IMR-90 (cell line): ENCODE results near the gene CD151. TPM values are rescaled to one million over a fixed set of nuclear protein-coding genes. Genes with fewer than 3 reads are reported as not detected.

ENCODE experiments used
- ATAC-seq: fragments of 200-7000 bp; cut with Tn5 transposase; 2 replicates; pipeline ENCODE4 v1.9.1; 2020; ENCODE audit warnings: low read depth, mild to moderate bottlenecking, moderate library complexity
- BruUV-seq: library from RNA; stranded (reverse); fragments of 400-500 nt; replicated peaks from 2 replicates; lab custom pipeline; 2021; lab: Mats Ljungman, UMichigan
- CTCF ChIA-PET: fragments of 300-600 bp; formaldehyde crosslinking; extraction: SDS; loops from one replicate; lab custom pipeline; 2021; ENCODE audit warnings: antibody characterized with exemption; lab: Yijun Ruan, JAX
- POLR2A ChIA-PET: fragments of 300-600 bp; sonication (Branson Sonifier 250); formaldehyde crosslinking; loops from one replicate; lab custom pipeline; 2022; ENCODE audit warnings: antibody characterized with exemption; ENCODE audit not compliant: unreplicated experiment; lab: Charles Lee
- DNase-seq: peaks from one replicate; pipeline ENCODE4 v3.0.0; 2013
- H2AFZ ChIP-seq: replicated peaks from 2 replicates; pipeline ENCODE3; 2013; ENCODE audit warnings: low read length, mild to moderate bottlenecking; ENCODE audit not compliant: poor library complexity
- H2AK5ac ChIP-seq: 2 replicates; pipeline ENCODE4 v1.6.1; 2013; ENCODE audit warnings: low read depth, low read length, inconsistent platforms
- H2AK9ac ChIP-seq: replicated peaks from 2 replicates; pipeline ENCODE3; 2013; ENCODE audit warnings: mild to moderate bottlenecking, low read depth, low read length, moderate library complexity; ENCODE audit not compliant: poor library complexity
- H2BK120ac ChIP-seq: 2 replicates; pipeline ENCODE4 v1.6.1; 2013; ENCODE audit warnings: low read depth, low read length, inconsistent platforms
- H2BK15ac ChIP-seq: 3 replicates; pipeline ENCODE4 v1.6.1; 2013; ENCODE audit warnings: low read depth, low read length, inconsistent platforms
- H2BK20ac ChIP-seq: 2 replicates; pipeline ENCODE4 v1.6.1; 2013; ENCODE audit warnings: low read depth, mild to moderate bottlenecking, inconsistent platforms, low read length, moderate library complexity
- H2BK5ac ChIP-seq: 2 replicates; pipeline ENCODE4 v1.6.1; 2013; ENCODE audit warnings: mild to moderate bottlenecking, low read depth, low read length, inconsistent platforms; ENCODE audit not compliant: poor library complexity, severe bottlenecking
- H3K14ac ChIP-seq: replicated peaks from 2 replicates; pipeline ENCODE4 v1.6.1; 2013; ENCODE audit warnings: low read depth, low read length, inconsistent platforms
- H3K18ac ChIP-seq: 2 replicates; pipeline ENCODE4 v1.6.1; 2013; ENCODE audit warnings: low read depth, low read length, control low read depth
- H3K23ac ChIP-seq: 2 replicates; pipeline ENCODE4 v1.6.1; 2013; ENCODE audit warnings: low read depth, low read length, inconsistent platforms
- H3K27ac ChIP-seq: 2 replicates; pipeline ENCODE4 v1.5.1; 2013; ENCODE audit warnings: mild to moderate bottlenecking, control low read depth, low read length; ENCODE audit not compliant: insufficient read depth
- H3K27me3 ChIP-seq: 2 replicates; pipeline ENCODE4 v1.6.1; 2013; ENCODE audit warnings: low read length; ENCODE audit not compliant: control insufficient read depth, insufficient read depth
- H3K36me3 ChIP-seq: 2 replicates; pipeline ENCODE4 v1.6.1; 2013; ENCODE audit warnings: low read length, mixed read lengths; ENCODE audit not compliant: control insufficient read depth, insufficient read depth
- H3K4ac ChIP-seq: 2 replicates; pipeline ENCODE4 v1.6.1; 2013; ENCODE audit warnings: low read depth, low read length, inconsistent platforms
- H3K4me1 ChIP-seq: 2 replicates; pipeline ENCODE4 v1.6.1; 2013; ENCODE audit warnings: low read length, mixed read lengths; ENCODE audit not compliant: control insufficient read depth, insufficient read depth
- H3K4me2 ChIP-seq: 2 replicates; pipeline ENCODE4 v1.6.1; 2013; ENCODE audit warnings: low read depth, mild to moderate bottlenecking, control low read depth, low read length, moderate library complexity
- H3K4me3 ChIP-seq: 2 replicates; pipeline ENCODE4 v1.5.1; 2013; ENCODE audit warnings: low read depth, mild to moderate bottlenecking, control low read depth, low read length, moderate library complexity; ENCODE audit not compliant: insufficient read depth
- H3K56ac ChIP-seq: 2 replicates; pipeline ENCODE4 v1.6.1; 2013; ENCODE audit warnings: low read length, inconsistent platforms; ENCODE audit not compliant: insufficient read depth; ENCODE audit errors: extremely low read depth
- H3K79me1 ChIP-seq, 2 experiments: 2 replicates each; pipeline ENCODE4 v1.6.1; 2013; ENCODE audit warnings: low read length in 2 of 2, inconsistent platforms in 1 of 2, low read depth in 1 of 2
- H3K9ac ChIP-seq: 2 replicates; pipeline ENCODE4 v1.6.1; 2013; ENCODE audit warnings: low read depth, low read length, control low read depth
- H3K9me1 ChIP-seq: 2 replicates; pipeline ENCODE4 v1.6.1; 2013; ENCODE audit warnings: low read length, inconsistent platforms; ENCODE audit not compliant: insufficient read depth
- H3K9me3 ChIP-seq: 2 replicates; pipeline ENCODE4 v1.6.1; 2013; ENCODE audit warnings: low read length; ENCODE audit not compliant: control insufficient read depth, insufficient read depth
- H4K20me1 ChIP-seq: 2 replicates; pipeline ENCODE4 v1.6.1; 2013; ENCODE audit warnings: low read length, inconsistent platforms; ENCODE audit not compliant: insufficient read depth
- H4K5ac ChIP-seq: 2 replicates; pipeline ENCODE4 v1.6.1; 2013; ENCODE audit warnings: mild to moderate bottlenecking, low read depth, low read length, control low read depth
- H4K8ac ChIP-seq, 2 experiments: 2 replicates each; pipeline ENCODE4 v1.6.1; 2013; ENCODE audit warnings: low read depth in 2 of 2, low read length in 2 of 2, control low read depth in 1 of 2, inconsistent platforms in 1 of 2
- H4K91ac ChIP-seq: 2 replicates; pipeline ENCODE4 v1.6.1; 2013; ENCODE audit warnings: low read depth, low read length, inconsistent platforms; ENCODE audit not compliant: insufficient read depth
- BHLHE40 ChIP-seq: fragments of 150-350 bp; IDR thresholded peaks from 2 replicates; pipeline ENCODE4 v1.6.1; 2016; ENCODE audit warnings: mild to moderate bottlenecking, low read depth, low read length
- CEBPB ChIP-seq: IDR thresholded peaks from 2 replicates; pipeline ENCODE4 v1.6.1; 2012; ENCODE audit warnings: low read depth, low read length, improper control_type of control experiment
- FOS ChIP-seq: fragments of 150-350 bp; IDR thresholded peaks from 2 replicates; pipeline ENCODE4 v1.6.1; 2016; ENCODE audit warnings: low read depth, low read length
- MAZ ChIP-seq: IDR thresholded peaks from 2 replicates; pipeline ENCODE4 v1.6.1; 2012; ENCODE audit warnings: low read depth, mild to moderate bottlenecking, low read length, improper control_type of control experiment, moderate library complexity, borderline replicate concordance
- MXI1 ChIP-seq: IDR thresholded peaks from 2 replicates; pipeline ENCODE4 v1.6.1; 2012; ENCODE audit warnings: low read depth, mild to moderate bottlenecking, low read length, moderate library complexity, borderline replicate concordance
- RAD21 ChIP-seq: IDR thresholded peaks from 2 replicates; pipeline ENCODE4 v1.6.1; 2012; ENCODE audit warnings: low read length, improper control_type of control experiment
- WGBS, 2 experiments: methylation state at CpG; one replicate each; pipeline versions ENCODE4 v1.1.5 to v1.1.7; 2013; ENCODE audit warnings: missing lambda C conversion rate in 2 of 2; ENCODE audit not compliant: insufficient read length in 1 of 2; ENCODE audit errors: extremely low coverage in 2 of 2; 5-methylcytosine and 5-hydroxymethylcytosine counted together
- dilution Hi-C: fragments of 300-500 bp; cut with HindIII; formaldehyde crosslinking; loops from one replicate; pipeline ENCODE4 v1.14.3; 2018; ENCODE audit warnings: low sequenced_read_pairs; ENCODE audit not compliant: unreplicated experiment
- in situ Hi-C: fragments of 300-500 bp; cut with MboI; formaldehyde crosslinking; loops from 3 replicates; pipeline ENCODE4 v1.14.3; 2019; ENCODE audit warnings: low sequenced_read_pairs, inconsistent platforms, mixed read lengths
- intact Hi-C: fragments of 100-400 bp; cut with micrococcal nuclease; formaldehyde crosslinking; loops from 2 replicates; pipeline ENCODE4 v1.10.0; 2022
- polyA plus RNA-seq, 3 experiments: library from polyadenylated mRNA; depleted of rRNA; stranded (reverse); fragments of >200 nt; gene quantifications; 2 replicates each; pipeline ENCODE4 v1.2.3, GENCODE V29; 2012; ENCODE audit warnings: low replicate concordance in 1 of 3
- total RNA-seq: library from RNA; depleted of rRNA; stranded (reverse); fragments of >200 nt; gene quantifications from 2 replicates; pipeline ENCODE4 v1.2.3, GENCODE V29; 2012

The CD151 gene
- total and polyA plus RNA-seq, 2 of the 4 experiments (the other 2 are of a cell fraction), result 1,150 to 1,267 TPM

DNA sequence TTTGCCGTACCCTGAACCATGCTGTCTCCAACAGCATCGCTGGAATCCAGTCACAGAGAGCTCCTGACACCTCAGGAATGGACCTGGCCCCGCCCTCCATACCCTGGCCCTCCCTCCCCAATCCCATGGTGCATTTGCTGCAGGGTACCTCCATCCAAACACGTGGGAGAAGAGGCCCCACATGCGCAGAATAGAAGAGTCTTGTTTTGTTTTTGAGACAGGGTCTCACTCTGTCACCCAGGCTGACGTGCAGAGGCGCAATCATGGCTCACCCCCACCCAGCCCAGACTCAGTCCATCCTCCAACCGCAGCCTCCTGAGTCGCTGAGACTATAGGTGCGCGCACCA lies 16.3 kb upstream of the CD151 start (continued):
- no peak for TF ChIP-seq FOS
- TF ChIP-seq RAD21, result no peak
- TF ChIP-seq CEBPB, result no peak

DNA sequence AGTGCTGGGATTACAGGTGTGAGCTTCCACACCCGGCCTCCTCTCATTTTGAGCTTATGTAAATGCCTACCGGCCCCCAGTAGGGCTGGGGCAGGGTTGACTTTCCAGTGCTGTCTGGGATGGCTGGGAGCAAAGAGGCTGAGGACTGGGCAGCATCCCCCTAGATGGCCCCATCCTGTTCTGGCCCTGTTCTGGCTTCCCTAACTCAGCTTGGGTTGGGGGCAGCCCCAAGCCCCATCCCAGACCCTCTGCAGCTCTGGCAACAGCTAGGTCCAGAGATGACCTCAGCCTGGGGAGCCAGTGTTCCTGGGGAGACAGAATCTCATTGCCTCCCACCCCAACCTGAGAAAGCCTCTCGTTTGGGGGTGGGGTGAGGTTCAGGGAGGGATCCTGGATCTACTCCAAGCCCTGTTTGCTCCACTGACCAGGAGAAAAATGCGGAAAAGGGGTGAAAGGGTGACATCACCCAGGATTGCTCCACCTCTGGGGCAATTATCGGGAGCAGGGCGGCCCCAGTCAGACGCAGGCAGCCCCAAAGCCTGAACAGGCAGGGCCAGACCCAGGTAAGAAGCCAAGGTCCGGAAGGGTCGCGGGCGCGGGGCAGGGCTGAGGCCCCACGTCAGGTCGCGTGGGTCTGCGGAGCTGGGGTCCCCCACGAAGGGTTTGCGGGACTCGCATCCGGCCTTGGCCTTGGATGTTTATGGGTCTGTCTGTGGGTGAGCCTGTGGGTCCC lies 14.2 kb upstream of the CD151 start, which contains the start of gene PNPLA2:
Gene PNPLA2 (plus strand): TSS at position 519 of the 733 bp plus-strand sequence. CDS start 805 bp downstream, outside the sequence.
- CTCF ChIA-PET, result no interaction called here
- H3K56ac ChIP-seq, result no peak within 1 kb of the TSS
- peak within 1 kb of the TSS; percentile 43; the same call in 1 of the 2 replicates for H2AK5ac ChIP-seq
- peak within 1 kb of the TSS; percentile 24; the same call in 1 of the 2 replicates for H3K18ac ChIP-seq
- H3K79me1 ChIP-seq, result peaks cover 22 to 32% of the 10 kb centered on the region in 2 experiments
- intact Hi-C loops (no loop called here), dilution Hi-C loops (no loop called here), in situ Hi-C loops (no loop called here)
- H4K5ac ChIP-seq, result peak within 1 kb of the TSS; percentile 62
- H3K9me3 ChIP-seq, result no peaks in the 10 kb centered on the region
- peak within 1 kb of the TSS; percentile 87 for H3K4me3 ChIP-seq
- no TSS peak for BruUV-seq
- H4K91ac ChIP-seq, result peak within 1 kb of the TSS; percentile 76
- peaks cover 30% of the 10 kb centered on the region for H4K20me1 ChIP-seq
- H3K27me3 ChIP-seq, result no peaks in the 10 kb centered on the region
- H3K36me3 ChIP-seq, result peaks cover 16% of the 10 kb centered on the region
- H3K9me1 ChIP-seq, result peaks cover 13% of the 10 kb centered on the region
- WGBS, 2 experiments, result 33% methylated on average over 1 of the region's 20 CpGs; no CpG with 5 or more reads in 1 of the 2 experiments
- H2AFZ ChIP-seq, result peak within 1 kb of the TSS; percentile 95
- peak within 1 kb of the TSS; percentile 59 to 83; a peak in 2 of 4 replicates for H4K8ac ChIP-seq
- ATAC-seq, result peak; percentile 3
- peak within 1 kb of the TSS; percentile 37 for H3K4ac ChIP-seq
- H2BK5ac ChIP-seq, result peak within 1 kb of the TSS; percentile 73
- TF ChIP-seq CEBPB, result peak; percentile 75
- no peak for TF ChIP-seq MXI1
- TF ChIP-seq MAZ, result peak; percentile 8; the same call in 1 of the 2 replicates
- TF ChIP-seq BHLHE40, result no peak
- H3K9ac ChIP-seq, result peak within 1 kb of the TSS; percentile 78
- peak within 1 kb of the TSS; percentile 94 for H2AK9ac ChIP-seq
- H3K4me1 ChIP-seq, result peaks cover 21% of the 10 kb centered on the region
- peak within 1 kb of the TSS; percentile 67 for H3K27ac ChIP-seq
- H3K14ac ChIP-seq, result peak within 1 kb of the TSS; percentile 6; the same call in 1 of the 2 replicates
- H2BK120ac ChIP-seq, result peak within 1 kb of the TSS; percentile 41; the same call in 1 of the 2 replicates
- no peak within 1 kb of the TSS for H3K23ac ChIP-seq
- peak within 1 kb of the TSS; percentile 82 for H3K4me2 ChIP-seq
- peak within 1 kb of the TSS; percentile 13; the same call in 1 of the 3 replicates for H2BK15ac ChIP-seq
- POLR2A ChIA-PET, result interaction anchor here (0.5 to 1.8 kb wide), 10 partner anchors 9 to 155 kb away, joined by 4 to 13 read pairs (median 4); partner anchors contain the start of genes CRACR2B, PIDD1 and RPLP2
- no peak for DNase-seq
- no peak within 1 kb of the TSS for H2BK20ac ChIP-seq
